Hepatic stellate cell (primary cell): ENCODE results near the gene AKAP6.

ENCODE experiments used
- DNase-seq: peaks from one replicate; pipeline ENCODE4 v3.0.0; 2011; ENCODE audit warnings: low spot score

The AKAP6 gene

GRCh38 chr14:32677129-32677780 lies 348.2 kb downstream of the AKAP6 start:
- DNase-seq = no peak

GRCh38 chr14:32678088-32678487 lies 349.0 kb downstream of the AKAP6 start:
- DNase-seq = no peak

DNA sequence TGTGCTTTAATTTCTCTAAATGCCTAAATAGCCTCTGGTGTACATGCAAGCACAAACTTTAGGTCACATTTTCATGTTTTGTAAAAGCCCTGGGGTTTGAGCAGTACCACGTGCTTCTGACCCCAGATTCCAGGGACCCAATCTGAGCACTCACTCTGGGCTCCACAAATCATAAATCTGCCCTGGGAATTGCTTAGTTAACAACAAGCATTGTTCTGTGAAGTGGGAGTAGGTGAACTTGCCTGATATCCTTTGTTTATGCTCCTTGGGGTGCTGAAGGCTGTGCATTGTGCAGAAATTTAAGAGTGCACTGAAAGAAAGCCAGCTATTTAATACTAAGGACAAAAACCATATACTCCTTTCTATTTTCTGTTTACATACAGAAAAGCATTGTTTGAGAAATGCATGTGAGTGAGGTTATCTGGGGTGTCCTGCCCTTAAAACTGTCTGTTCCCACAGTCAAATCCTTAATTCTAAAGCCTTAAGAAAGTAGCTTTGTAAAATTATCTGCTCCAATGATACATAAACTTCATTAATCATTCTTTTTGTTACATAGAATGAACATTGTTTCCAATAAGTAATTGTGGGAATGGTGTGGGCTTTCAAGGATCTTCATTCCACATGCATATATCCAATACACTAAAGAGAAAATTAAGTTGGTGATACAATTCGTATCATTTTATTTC lies 351.0 kb downstream of the AKAP6 start:
- no peak for DNase-seq

- DNase-seq = no peak
Measured at GRCh38 chr14:32681598-32681997, 352.5 kb downstream of the AKAP6 start.

DNA sequence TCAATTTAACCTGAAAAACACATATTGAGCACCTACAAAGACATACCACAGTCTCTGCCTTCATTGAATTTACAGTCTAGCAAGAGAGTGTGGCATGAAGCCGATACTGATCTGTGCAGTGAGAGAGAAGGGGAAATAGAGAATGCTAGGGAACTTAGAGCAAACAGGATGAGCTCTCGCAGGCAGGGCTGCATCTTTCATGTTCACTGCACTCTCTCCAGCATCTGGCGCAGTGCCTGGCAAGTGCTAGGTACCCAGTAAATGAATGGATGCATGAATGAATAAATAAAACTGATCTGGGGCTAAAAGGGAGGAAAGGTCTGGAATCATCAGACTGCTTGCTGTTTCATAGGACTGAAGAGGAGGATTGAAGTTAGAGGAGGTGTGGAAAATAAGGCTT lies 353.1 kb downstream of the AKAP6 start:
- DNase-seq = no peak

DNA sequence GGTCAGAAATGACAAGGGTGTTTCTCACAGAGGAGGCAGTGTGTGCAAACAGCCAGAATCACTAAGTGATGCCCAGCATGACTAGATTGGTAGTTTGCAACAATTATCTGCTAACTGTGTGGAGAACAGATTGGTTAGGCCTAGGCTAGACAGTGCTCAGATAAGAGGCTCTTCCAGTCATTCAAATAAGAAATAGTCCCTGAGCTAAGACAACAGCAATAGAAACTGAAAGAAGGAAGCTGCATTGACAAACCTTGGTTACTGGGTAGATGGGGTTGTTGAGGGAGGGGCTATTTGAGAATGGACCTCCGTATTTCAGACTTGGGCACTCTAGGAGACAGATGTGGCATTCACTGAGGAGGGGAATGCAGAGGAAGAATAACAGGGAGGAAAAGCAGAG lies 354.6 kb downstream of the AKAP6 start:
- DNase-seq = no peak

DNA sequence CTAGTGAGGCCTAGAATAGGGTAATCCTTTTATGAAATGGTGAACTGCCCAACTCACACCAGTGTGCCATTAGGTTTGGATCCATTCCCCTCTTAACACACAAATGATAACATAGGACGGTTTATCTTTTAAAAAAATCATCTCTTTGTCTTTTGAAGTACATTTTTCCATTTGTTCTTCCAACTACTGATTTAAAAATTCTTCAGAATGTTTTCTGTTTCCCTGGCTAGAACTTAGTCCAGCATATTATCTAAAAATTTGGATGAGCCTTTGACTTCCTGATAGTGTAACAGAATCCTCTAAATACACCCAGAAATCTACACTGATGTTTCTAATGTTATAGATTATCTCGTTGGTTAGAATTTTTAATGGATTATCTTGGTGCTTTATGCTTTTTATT lies 359.8 kb downstream of the AKAP6 start:
- no peak for DNase-seq

GRCh38 chr14:32692441-32692840 lies 363.3 kb downstream of the AKAP6 start:
- no peak for DNase-seq

DNA sequence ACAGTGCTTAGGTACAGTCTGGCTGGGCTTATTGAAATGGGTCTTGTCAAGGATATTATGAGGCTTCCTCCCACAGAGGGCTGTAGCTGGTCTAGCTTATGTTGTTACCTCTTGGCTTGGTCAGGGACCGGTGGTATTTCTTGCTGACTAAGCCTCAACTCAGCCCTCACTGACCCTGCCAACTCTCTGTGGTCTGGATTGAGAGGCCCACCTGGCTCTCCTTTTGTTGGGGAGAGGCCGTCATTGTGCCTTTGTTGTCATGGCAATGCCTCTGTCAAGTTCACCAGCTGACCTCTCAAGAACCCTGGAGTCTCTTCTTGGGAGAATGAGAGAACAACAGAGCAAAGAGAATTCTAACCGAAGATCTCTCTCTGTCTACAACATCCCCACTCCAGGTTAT lies 364.0 kb downstream of the AKAP6 start:
- no peak for DNase-seq

DNA sequence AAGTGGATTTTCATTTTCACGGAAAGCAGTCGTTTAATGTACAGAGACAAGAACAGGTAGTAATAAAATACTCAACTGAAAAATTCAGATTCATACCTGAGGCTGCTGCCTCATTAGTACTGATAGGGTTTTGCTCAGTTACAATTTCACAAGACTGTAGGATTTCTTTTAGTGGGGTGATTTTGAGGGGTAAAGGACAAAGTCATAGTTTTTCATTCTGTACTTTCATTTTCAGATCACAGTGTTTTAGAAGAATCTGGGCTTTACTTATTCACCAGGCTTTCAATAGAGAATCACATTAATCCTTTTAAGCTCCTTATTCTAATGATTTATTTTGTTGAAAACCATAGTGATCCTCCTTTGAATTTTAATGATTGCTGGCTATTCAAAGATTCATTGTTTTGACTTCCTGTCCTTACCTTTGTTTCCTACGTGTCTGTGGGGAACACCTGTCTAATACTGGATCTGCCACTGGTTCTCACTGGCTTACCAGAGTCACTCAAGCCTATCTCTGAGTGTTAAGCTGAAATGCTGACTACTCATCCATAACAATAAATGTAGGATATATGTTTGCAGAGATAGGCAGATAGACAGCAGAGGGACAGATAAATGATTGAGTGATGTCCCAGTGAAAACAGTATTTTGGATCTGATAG lies 365.8 kb downstream of the AKAP6 start:
- no peak for DNase-seq

DNA sequence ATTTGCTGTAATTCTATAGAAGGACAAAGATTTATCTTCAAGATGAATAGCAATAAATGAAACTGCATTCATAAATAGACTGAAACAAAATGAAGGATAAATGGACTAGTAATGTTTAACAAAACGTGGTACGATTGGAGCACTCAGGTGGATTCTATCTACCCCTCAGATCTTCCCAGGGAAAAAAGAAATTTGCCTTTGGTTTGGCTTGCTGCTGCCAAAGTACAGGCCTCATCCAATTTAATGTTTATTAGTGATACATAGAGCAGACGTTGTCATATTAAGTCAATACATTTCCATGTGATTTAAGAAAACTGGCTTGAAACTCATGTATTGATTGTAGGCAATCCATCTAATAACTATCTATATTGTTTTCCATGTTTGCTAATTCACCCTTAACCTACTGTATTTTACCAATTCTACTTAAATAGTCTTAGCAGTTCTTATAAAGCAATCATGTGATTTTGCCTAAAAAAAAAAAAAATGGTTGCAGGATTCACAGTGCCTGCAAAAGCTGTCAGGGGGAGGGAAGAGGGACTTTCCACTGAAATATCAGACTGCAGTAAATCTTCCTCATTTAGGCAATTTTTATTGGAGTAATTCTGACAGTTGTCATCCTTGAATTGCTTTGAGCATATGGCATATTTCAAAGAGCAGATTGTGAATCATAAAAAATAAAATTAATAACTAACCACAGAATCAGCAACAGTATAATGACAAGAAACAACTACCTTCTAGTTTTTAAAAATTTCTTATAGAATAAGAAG lies 367.4 kb downstream of the AKAP6 start:
- no peak for DNase-seq

GRCh38 chr14:32697114-32697513 lies 368.0 kb downstream of the AKAP6 start:
- DNase-seq = no peak

- no peak for DNase-seq
Measured at GRCh38 chr14:32697704-32698103, 368.6 kb downstream of the AKAP6 start.

DNA sequence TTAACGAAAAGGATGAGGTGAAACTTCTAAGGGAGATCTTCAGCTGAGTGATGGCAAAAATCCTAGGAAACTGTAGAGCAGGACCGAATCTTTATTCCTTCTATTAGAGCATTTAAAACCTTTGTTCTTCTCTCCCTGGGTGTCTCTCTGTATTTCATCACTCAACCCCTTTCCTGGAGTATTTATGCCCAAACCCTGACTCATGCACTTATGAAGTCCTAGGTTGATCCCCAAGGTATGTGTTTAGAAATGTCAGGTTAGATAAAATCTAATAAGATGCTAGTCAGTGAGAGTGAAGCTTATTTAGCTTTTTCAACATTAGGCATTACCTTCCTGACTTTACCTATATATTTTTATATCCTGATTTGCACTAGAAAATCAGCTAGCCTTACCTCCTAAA lies 369.7 kb downstream of the AKAP6 start:
- DNase-seq = no peak

DNA sequence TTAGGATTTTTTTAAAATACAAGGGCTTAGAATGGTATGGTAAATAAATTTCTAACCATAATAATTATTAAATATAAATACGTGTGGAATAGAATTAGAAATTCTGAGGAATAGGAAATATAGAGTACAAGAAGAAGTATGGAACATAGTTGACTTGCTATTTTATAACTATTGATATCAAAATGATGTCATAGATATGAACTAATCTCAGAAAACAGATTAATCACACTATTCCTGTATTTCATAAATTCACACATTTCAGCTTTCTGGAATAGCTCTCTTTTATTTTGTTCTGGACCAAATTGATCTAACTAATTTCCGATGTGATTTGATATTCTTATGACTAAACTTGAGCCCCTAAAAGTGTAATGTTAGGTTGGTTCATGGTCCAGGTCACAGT lies 372.4 kb downstream of the AKAP6 start:
- DNase-seq = no peak

DNA sequence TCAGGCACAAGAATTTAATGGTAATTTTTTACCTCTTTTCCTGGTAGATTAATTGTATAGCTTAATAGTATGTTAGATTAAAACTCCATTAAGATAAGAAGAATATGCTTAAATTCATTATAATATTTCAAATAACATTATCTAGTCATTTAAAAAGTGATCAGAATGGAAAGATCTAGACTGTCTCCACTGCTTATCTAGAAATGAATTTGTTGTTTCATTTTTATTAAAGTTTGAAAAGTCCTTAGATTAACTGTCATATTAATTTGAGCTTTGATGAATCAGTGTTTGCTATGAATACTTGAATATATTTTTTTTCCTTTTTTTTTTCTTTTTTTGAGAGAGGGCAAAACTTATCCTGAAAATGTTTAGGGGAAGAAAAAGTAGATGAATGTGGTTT lies 373.0 kb downstream of the AKAP6 start:
- DNase-seq = no peak

DNA sequence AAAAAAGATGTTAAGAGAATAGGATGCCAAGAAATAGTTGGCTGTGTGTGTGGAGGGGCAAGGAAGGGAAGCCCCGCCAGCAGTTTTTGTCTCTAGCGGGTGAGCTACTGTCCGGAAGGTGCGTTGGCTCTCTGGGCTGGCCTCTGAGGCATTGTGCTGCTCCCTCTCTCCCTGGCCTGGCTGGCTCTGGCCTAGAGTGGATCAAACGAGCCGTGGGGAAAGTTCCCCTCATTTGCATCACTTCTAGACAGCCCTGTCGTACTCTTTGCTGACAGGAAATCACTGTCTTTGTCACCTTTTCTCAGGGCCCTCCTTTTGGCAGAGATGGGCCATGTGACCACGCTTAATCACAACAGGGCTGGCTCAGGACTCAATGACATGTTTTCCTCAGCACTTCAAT lies 373.5 kb downstream of the AKAP6 start:
- DNase-seq = no peak

DNA sequence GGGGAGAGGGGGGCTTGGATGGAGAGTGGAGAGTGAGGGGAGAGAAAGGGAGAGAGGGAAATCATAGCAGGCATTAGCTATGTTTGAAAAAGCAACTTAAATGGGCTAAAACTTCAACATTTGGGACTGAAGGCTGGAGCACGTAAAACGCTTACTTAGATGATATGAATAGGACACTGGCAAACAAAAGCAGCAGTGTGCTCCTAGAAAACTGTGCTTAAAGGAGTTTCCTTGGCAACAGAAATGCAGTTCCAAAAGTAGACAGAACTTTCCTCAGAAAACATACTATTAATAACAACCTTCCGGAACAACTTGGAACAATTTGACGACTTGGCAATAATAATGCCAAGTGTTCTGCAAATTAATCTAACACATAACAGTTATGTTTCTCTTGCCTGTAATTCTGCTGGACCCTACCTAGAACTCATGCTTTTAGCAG lies 374.1 kb downstream of the AKAP6 start:
- no peak for DNase-seq

DNA sequence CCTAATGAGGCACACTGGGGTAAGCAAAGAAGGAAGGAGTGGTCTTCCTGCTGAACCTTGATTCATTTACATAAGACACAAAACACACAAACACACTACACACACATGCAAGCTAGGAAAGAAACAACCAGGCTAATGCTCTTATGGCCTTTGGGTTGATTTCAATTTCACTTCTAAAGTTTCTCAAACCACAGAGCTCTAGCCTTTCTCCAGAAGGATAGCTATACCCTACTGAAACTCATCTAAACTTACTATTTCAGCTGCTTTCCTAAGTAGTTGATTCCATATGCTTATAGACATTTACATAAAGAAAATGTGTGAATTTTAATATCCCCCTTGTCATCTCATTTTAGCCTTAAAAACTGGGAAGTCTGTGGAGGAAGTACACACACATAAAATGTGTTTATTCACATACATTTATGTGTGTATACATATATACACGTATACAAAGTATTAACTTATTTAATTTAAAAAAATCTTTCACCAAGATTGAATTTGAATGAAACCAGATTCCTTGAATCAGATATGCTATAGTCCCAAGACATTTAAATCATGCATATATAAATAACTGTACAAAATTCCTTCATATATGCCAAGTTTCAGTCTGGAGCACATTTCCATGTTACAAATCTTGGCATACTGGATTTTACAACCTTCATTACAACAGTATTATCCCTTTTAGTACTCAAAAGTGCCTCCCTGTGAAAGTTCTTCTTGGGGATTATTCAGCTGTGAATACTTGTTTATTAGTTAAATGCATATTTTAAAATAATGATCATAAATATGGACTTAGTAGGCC lies 377.8 kb downstream of the AKAP6 start:
- no peak for DNase-seq

DNA sequence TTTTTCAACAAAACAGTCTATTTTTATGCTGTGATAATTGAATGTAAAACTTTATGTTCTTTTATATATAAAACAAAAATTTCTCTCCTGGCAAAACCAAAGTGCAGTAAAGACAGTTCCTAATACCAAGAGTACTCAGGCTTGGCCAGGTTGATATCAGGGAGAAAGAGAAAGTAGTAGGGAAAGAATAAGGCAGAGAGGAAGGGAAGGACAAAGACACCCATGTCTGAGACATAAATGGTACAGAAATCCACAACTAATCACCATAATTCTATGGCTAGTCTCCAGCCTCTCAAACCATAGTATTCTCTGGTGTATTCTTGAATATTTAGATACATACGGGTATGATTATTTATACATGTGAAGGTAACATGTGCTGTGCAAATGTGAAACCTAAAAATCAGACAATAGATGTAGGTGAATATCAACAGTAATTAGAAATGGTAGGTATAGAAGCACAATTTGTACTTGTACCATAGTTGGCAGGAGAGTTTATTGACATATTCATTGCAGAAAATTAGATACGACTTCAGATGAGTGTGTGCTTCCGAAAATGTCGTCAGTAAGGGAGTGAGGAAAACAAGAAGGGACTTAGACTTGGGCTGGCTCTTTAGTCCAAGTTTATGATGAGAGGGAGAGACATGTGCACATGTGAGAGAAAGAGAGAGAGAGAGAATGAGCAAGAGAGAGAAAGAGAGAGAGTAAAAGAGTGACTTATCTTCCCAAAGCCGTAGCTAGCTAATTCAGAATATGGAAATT lies 378.8 kb downstream of the AKAP6 start:
- no peak for DNase-seq

DNA sequence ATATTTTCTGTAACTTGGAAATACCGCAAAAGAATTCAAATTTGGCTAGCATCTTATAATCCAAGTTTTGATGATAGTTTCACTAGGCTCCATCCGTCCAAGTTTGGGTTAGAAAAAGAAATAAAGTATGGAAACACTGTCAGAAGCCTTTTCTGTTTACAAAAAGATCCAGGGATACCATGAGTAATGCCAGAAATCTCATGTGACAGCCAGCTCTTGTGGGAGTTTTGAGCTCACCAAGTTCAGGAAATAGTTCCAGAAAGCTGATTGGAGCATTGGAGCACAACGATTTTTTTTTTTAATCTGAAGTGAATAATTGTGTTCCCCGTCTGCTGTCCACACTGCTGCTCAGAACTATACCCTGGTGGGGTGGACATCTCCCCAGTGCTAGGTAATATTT lies 379.9 kb downstream of the AKAP6 start:
- DNase-seq = no peak
